ENCODE data around the gene BST2.

The BST2 gene

DNA sequence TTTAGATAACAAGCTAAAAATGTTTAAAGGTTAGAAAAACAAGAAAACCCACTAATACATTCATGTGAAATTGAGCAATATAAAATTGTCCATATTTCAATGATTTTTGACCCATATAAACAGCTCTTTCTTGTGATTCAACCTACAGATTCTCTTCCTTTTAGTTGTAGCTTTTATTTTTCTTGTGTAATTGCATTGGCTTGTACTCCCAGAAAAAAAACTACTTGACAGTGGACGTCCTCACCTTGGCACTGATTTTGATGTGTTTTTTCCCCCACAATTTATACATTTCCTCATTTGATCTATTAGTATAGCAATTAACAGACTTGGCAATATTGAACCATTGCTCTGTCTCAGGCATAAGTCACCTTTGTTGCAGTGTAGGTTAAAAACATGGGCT, 16.1 kb downstream of the BST2 start:
- no peak overlapping the region for H3K4me3 ChIP-seq (ENCODE audit: low read depth, low read length)
- TF ChIP-seq, protein P1, sequence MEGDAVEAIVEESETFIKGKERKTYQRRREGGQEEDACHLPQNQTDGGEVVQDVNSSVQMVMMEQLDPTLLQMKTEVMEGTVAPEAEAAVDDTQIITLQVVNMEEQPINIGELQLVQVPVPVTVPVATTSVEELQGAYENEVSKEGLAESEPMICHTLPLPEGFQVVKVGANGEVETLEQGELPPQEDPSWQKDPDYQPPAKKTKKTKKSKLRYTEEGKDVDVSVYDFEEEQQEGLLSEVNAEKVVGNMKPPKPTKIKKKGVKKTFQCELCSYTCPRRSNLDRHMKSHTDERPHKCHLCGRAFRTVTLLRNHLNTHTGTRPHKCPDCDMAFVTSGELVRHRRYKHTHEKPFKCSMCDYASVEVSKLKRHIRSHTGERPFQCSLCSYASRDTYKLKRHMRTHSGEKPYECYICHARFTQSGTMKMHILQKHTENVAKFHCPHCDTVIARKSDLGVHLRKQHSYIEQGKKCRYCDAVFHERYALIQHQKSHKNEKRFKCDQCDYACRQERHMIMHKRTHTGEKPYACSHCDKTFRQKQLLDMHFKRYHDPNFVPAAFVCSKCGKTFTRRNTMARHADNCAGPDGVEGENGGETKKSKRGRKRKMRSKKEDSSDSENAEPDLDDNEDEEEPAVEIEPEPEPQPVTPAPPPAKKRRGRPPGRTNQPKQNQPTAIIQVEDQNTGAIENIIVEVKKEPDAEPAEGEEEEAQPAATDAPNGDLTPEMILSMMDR (IDR thresholded peaks at IDR 0.05; ENCODE audit: low read depth, low read length), result no peak

DNA sequence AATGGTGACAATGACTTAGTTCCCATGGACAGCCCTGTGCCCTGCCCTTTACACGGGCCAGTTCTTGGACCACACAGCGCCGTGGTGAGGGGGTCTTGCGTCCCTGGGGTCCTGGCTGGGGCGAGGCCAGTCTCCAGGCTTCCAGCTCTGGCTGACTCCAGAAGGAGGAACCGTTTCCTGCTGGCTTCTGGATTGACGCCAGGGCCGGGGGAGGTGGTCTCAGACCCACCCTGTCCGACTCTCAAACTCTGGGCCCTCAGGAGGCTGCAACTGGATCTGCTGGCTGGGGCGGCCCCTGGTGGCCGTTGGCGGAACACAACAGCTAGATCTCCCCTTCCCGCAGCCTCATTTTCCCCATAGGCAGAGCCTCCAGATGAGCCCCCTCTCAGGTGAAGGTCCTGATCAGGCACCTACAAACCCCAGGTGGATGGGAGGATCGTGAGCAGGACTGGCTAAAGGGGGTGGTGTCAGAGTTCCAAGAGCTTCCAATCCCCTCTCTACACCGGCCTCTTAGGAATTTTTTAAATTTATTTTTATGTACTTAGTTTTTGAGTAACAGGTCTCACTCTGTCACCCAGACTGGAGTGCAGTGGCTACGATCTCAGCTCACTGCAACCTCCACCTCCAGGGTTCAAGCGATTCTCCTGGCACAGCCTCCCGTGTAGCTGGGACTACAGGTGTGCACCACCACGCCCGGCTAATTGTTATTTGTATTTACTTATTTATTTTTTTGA, 19.4 kb downstream of the BST2 start:
- TF ChIP-seq, protein P1 (IDR thresholded peaks at IDR 0.05; ENCODE audit: low read depth, low read length), result peak; percentile 96
- no peak overlapping the region for H3K4me3 ChIP-seq (ENCODE audit: low read depth, low read length)

DNA sequence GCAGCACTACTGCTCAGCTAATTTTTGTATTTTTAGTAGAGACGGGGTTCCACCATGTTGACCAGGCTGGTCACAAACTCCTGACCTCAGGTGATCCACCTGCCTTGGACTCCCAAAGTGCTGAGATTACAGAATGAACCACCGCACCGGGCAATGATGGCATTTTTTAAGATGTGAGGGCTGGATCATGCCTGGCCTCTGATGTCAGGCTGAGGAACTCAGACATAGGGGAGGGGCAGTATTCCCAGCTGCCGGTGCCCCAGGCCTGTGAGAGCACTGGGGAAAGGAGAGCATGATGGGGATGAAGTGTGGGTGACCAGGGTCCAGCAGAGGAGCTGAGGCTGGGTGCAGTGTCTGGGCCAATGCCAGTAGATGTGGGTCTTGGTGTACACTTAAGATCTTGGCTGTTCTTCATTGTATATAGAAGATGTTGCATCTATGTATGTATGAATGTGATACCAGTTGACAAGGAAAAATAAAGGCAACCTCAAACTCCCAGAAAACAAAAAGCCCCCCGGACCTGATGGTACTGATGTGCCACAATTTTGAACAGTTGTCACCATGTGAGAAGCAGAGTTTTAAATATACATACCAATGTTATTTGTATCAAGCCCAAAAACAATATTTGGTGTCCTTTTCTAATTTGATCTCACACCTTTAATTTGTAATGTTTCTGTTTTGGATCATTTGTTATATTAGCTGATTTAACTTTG, 24.8 kb downstream of the BST2 start:
- TF ChIP-seq, protein P1 (IDR thresholded peaks at IDR 0.05; ENCODE audit: low read depth, low read length), result no peak
- no peak overlapping the region for H3K4me3 ChIP-seq (ENCODE audit: low read depth, low read length)

DNA sequence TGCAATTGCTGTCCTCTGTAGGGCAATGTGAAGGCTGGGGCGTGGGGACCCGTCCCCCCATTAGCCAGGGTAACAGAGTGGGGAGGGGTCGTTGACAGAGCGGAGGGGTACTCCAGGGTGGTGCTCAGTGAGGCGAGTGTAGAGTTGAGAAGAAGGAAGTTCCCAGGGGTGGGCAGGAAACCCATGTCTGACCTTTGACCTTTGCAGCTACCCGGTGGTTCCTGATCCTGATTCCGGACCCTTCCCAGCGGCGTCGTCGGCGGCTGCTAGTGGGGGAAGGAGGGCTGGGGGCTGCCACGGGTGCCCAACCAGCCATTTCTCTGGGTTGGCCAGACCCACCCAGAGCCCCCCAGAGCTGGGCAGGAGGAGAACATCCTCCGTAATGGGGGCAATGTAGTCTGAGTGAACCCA, 26.2 kb downstream of the BST2 start:
- TF ChIP-seq, protein P1 (IDR thresholded peaks at IDR 0.05; ENCODE audit: low read depth, low read length), result no peak
- H3K4me3 ChIP-seq (ENCODE audit: low read depth, low read length), result no peak overlapping the region

DNA sequence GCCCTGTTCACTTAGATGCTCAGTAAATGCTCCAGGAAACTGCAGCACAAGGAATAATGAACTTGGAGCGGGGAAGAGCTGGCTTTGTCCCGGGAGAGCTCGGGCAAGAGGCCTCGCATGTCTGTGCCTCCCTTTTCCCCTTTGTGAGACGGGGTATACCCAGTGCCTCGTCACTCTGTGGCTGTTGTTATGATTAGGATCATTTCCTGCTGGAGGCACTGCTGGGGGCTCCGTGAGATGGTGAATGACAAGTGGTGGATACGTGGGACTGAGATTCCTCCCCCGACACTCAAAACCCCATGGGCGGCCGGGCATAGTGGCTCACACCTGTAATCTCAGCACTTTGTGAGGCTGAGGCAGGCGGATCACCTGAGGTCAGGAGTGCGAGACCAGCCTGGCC, 27.2 kb downstream of the BST2 start:
- H3K4me3 ChIP-seq (ENCODE audit: low read depth, low read length), result no peak overlapping the region
- TF ChIP-seq, protein P1 (IDR thresholded peaks at IDR 0.05; ENCODE audit: low read depth, low read length), result no peak

DNA sequence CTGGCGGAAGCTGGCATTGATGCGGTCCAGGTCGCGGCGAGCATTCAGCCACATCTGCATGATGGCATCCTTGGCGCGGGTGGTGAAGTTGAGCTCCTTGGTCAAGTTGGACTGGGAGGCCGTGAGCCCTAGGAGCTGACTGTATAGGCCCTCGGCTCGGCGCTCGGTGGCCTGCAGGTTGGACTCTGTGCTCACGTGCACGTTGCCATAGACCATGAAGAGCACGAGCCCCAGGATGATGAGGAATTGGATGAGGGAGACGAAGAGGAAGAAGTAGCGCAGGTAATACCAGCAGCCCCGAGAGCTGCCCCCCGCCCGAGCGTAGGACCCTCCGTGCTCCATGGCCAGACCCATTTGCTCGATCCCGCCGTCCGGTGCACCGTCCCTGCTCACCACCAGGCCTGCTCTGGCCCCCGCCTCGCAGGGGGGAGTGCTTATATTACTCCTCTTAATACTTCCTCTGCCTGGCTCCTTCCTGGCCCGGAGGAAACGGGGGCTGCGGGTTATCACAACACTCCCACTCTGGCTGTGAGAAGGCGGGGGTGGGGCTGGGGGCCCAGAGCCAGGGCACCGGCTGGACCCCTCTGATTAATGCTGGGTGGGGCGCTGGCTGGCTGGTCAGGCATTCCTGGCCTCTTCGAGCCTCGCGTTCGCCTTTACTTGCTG, 28.4 kb downstream of the BST2 start, which contains the start of gene PLVAP:
PLVAP (minus strand) TSS at position 408 of the 666 bp plus-strand sequence; CDS start at position 354, 54 bp downstream.
- no peak within 1 kb of the TSS for H3K4me3 ChIP-seq (ENCODE audit: low read depth, low read length)
- TF ChIP-seq, protein P1 (IDR thresholded peaks at IDR 0.05; ENCODE audit: low read depth, low read length), result no peak
